NCI-H1092 (cell line): ENCODE data around the gene EIF1.
"Not testable (repeated sequence)": the region's sequence is repeated elsewhere in the genome, so short reads cannot be mapped to it uniquely, and the experiment has no call there.

Source experiments
- DNase-seq: peaks from one replicate; lab custom pipeline; 2025; lab: John Stamatoyannopoulos, UW

EIF1 gene

DNA sequence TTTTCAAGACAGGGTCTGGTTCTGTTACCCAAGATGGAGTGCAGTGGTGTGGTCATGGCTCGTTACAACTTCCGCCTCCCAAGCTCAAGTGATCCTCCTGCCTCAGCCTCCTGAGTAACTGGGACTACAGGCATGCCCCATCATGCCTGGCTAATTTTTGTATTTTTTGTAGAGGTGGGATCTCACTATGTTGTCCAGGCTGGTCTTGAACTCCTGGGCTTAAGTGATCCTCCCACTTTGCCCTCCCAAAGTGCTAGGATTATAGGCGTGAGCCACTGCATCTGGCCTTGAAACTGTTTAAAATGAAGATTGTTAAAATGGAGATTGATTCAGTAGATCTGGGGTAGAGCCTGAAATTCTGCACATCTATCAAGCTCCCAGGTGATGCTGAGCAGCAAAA, 12.2 kb downstream of the EIF1 start:
- DNase-seq = not testable (repeated sequence)

DNA sequence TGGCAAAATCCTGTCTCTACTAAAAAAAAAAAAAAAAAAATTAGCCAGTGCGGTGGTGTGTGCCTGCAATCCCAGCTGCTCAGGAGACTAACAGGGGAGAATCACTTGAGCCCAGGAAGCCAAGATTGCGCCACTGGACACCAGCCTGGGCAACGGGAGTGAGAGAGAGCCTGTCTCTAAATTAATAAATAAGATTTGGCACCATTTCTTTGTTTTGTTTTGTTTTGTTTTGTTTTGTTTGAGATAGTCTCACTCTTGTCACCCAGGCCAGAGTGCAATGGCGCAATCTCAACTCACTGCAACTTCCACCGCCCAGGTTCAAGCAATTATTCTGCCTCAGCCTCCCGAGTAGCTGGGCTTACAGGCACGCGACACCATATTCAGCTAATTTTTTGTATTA, 14.0 kb downstream of the EIF1 start:
- no peak for DNase-seq

DNA sequence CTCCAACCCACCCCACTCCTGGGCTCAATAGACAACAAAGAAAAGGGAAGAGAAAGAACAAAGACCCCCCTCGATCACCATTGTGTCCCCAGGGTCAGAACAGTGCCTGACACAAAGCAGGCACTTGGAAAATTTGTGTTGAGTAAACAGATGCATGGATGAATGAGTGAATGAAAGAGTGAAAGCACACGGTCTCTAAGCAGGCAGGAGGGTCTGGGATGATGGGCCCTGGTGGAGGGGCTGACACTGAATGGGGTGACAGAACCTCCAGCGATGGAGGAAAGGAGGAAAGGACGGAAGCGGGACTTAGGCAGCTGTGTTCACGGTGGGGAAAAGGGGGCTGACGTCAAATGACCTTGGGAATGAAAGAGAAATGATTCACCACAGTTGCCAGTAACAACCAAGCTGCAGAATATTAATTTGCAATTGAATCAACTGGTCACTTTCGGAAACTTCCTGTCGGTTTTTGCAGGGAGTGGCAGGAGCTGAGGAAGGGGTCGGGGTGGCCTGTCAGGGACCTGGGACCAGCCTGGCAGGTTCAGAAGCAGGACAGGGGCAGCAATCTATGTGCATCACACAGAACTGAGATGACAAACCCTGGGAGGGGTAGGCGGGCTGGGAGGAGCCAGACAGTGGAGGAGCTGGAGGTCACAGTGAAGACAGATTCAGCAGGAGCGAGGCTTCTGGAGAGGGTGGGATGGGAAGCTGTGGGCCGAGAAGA, 16.7 kb downstream of the EIF1 start:
- no peak for DNase-seq

DNA sequence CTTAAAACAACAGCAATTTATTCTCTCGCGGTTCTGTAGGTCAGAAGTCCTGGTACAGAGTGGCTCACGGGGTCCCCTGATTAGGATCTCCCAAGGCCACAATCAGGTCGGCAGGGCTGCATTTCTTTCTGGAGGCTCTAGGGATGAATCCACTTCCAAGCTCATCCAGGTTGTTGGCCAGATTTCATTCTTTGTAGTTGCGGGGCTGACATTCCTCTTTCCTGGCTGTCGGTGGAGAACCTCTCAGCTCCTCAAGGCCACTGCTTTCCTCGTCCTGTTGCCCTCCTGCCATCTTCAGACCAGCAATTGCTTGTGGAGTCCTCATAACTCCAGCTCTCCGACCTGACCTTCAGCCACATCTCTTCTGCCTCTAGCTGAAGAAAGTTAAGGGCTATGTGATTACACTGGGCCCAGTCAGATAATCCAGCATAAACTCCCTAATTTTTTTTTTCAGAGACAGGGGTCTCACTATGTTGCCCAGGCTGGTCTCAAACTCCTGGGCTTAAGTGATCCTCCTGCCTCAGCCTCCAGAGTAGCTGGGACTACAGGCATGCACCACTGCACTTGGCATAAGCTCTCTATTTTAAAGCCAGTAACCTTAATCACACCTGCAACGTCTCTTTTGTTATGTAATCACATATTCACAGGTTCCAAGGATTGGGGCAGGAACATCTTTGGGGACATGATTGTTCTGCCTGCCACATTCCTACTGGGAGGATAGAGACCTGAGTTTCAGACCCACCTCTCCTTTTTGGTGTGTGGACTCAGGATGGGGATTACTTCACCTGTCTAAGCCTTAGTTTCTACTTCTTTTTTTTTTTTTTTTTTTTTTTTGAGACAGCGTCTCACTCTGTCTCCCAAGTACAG, 19.4 kb downstream of the EIF1 start:
- DNase-seq = no peak

DNA sequence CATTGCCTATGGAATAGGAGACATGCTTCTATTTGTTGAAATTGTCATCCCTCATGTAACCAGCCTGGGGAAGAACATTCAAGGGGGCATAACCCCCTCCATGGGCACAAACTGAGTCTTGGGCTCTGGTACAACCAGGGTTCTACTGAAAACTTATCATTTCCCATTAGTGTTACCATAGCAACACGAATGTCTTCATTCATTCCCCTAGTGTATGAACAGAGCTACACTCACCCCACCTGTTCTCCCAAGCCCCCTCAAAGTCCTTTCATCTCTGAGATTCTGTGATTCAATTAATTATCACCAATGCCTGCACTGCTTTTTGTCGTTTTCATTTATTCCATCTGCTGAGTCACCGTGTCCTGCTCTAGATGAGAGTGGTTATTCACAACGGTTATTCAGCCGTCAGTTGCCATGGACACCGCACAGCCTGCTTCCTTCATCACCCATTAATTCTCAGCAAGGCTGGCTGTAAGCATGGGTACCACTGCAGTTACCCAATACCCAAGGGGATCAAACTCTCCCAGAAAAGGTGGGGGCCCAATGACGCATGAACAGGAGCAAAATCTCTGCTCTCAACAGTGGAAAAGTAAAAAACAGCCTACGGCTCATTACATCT, 21.9 kb downstream of the EIF1 start:
- DNase-seq = peak; percentile 26

DNA sequence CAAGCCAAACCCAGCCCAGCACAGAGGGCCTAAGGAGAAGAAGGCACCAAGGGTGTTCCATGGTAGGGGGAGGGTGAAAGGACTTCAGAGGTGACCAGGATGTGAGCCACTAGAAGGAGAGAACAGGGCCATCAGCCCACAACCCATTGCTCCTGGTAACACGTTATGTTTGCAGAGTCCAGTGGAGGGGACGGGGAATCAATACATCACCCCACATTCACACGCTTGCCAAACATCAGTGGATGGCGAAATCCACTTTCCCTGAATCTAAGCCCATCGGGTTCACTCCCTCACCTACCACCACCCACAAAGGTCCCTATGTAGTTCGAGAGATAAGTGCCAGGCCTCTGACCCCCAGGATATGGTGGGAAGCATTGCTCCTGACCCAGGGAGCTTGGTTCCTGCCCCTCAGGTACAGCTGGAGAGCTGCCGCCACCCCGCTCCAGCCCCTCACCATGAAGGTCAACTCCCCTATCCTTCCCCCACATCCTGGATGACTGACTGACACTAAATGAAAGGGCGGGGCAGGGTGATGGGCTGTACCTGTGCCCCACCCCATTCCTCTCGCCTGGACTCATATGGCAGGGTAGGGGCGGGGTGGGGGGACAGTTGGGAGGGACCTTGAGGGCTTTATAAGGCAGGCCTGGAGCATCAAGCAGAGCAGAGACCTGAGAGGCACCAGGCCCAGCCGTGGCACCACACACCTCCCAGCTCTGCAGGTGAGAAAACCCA, 23.1 kb downstream of the EIF1 start, which contains the start of gene GAST:
Gene GAST, plus strand, starts transcription at position 663 of the 732 bp plus-strand sequence. CDS start 3,106 bp downstream, outside the sequence.
- no peak for DNase-seq

DNA sequence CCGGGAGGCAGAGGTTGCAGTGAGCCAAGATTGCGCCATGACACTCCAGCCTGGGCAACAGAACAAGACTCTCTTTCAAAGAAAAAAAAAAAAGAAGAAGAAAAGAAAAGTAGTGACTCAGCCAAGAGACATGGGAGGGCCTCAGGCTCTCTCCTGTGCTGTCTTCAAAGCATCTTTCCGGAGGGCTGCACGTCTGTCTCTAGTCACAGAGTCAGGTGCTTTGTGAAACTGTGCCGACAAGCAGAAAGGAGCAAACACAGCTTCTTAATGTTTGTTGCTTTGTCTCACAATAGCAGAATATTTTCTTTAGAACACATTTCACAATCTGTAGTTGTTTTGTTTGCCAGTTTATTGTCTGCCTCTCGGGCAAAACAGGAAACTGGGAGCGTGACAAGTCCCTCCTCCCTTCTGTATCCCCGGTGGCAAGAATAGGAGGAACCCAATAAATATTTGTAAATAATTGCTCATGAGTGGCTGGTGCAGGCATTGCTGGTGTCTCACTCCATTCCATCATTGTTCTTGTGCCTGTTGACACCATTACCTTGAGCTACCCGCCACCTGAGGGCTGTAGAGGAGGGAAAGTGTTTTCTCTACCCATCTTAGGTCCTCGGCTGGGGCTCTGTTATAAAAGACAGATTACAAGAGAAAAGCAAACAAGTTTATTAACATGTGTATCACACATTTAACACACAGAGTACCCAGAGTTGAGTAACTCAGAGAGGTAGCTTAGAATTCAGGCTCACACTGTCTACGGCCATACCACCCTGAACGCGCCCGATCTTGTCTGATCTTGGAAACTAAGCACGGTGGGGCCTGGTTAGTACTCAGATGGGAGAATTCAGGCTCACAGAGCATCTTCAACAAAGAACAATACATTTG, 29.0 kb downstream of the EIF1 start:
- no peak for DNase-seq

DNA sequence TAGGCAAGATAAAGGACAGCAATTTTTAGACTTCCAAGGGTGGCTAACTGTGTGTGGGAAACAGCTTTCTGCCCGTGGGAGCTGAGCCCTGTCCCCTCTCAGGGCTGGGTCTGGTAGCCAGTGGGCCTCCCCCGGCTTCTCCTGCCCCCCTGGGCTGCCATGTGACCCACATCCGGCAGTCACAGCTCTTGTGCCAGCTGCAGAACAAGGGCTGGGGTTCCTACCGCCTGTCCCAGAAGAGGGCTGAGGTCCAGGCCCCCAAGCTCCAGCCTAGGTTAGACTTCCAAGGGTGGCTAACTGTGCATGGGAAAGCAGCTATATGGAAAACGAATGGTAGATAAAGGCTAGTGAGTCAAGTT, 29.6 kb downstream of the EIF1 start:
- DNase-seq = no peak

DNA sequence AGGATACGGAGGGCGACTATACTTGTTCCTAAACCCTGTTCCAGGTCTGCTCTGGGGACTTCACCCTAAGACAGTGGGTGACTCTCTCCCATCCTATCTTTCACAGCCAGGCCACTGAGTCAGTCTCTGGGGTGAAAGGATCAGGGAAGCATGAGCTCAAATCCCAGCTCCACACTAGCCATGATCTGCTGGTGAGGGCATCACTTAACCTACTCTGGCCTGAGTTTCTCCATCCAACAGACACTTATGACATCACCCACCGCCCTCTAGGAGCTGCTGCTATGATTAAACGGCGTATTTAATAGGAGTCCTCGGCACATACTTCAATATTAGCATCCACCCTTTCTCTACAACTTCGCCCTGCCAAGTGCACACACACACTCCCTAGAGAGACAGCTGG, 33.5 kb downstream of the EIF1 start:
- no peak for DNase-seq

DNA sequence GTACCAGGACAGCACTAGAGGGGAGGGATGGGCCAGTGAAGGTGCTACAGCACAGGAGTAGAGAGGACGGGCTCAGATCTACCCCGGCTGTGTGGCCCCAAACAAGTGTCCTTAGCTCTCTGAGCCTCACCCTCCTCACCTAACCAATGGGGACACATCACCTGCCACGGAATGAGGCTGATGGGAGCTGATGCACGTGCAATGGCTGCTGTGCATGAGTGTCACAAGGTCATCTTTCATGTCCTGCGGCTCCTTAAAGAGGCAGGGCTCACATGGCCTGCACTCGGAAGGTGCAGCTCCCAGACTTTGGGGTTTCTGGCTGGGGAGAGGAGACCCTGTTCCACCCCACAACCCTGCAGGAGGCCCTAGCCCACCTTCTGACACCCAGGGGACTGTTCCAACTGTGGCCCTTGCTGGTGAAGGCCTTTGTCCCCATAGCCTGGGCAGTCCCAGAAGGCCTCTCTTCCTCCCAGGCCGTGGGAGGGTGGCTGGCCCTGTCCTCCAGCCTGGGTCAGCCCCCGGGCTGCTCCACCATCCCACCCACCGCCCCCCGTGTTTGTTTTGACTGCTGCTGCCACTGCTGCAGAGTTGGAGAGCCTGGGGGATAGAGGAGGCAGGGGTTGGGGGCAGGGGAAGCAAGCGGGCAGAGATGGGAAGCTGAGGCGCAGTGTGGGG, 35.3 kb downstream of the EIF1 start:
- DNase-seq = no peak

DNA sequence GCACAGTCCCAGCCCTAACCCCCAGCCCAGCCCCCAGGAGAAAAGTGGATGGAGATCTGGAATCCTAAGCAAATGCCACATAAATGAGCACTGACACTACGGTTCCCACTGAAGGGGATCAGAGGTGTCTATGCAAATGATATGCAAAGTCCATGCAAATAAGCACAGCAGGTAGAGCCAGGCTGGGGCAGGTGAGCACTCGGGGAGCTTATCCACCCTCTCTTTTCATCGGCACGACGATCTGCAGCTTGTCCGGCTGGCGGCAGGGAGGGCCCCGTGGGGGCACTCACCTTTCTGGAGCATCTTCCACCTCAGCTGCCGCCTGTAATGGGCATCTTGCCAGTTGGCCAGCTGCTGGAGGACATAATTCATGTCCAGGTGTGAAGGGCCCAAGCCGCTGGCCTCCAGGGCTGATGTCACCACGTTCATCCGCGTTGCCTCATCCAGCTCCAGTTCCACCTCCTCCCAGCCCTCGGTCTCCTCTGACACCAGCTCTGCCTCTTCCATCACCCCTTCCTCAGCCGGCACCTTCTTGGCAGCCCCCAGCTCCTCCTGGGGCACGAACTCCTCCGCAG, 35.9 kb downstream of the EIF1 start:
- DNase-seq = peak; percentile 46

DNA sequence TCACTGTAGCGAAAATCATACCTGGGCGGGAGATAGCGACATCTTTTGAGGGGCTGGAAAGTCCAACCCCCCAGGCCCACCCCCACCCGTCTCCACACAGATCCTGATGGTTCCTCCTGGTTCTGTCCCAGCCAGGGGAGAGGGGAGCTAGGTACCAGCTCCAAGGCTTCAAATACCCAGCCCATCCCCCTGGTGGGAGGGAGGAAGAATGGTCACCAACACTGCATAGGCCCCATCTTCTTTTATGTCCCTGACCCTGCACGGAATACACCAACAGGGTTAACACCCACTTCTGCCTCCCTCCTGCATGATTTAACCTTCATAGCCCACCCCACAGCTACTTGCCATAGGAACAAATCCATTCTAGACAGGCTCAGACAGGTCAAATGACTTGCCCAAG, 36.4 kb downstream of the EIF1 start:
- DNase-seq = no peak

DNA sequence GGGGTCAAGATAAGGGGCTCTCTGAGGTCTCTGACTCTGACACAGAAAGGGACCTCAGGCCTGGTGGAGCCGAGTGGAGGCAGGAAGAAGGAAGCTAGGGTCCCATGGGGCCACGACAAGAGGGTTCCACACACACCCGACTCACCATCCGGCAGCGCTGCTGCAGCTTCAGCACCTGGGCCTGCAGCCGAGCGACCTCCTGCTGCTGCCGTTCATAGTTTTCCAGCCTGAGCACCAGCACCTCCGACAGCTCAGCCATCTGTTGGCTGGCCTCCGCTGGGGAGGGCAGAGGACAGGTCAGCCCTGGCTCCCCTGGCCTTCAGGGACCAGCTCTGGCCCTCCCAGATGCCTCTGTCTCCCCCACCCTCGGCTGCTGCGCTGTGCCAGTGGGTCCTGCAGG, 39.4 kb downstream of the EIF1 start:
- no peak for DNase-seq

DNA sequence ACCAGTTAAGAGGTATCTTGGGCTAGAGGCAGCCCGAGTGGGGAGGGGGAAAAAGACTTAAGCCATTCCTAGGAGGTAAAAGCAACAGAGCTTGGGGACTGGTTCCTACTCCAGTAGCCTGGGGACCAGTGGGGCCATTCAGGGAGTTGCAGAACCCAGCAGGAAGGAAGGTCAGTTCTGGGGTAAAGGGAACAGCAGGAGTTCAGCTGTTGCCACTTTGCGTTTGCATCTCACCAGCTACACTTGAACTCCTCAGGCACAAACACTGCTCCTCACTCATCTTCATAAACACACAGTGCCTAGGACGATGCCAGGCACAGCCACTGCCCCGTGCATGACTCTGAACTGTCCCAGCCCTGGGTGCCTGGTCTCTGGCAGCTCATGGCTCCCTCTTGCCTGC, 41.8 kb downstream of the EIF1 start:
- no peak for DNase-seq

DNA sequence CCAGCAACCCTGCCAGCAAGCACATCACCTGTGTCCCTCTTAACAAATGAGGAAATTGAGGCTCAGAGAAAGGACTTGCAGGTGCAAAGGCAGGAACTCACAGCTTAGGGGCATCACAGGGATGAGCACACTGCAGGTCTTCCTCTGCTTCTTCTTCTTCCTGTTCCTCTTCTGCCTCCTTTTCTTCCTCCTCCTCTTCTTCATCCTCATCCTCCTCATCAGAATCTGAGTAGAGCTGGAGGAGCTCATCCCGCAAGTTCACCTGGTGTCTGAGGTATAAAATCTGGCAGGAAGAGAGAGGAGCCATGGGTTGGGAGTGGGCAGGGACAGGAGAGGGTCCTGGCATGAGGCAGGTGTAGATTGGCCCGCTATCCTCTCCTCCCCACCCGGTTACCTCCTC, 43.2 kb downstream of the EIF1 start:
- DNase-seq = no peak

DNA sequence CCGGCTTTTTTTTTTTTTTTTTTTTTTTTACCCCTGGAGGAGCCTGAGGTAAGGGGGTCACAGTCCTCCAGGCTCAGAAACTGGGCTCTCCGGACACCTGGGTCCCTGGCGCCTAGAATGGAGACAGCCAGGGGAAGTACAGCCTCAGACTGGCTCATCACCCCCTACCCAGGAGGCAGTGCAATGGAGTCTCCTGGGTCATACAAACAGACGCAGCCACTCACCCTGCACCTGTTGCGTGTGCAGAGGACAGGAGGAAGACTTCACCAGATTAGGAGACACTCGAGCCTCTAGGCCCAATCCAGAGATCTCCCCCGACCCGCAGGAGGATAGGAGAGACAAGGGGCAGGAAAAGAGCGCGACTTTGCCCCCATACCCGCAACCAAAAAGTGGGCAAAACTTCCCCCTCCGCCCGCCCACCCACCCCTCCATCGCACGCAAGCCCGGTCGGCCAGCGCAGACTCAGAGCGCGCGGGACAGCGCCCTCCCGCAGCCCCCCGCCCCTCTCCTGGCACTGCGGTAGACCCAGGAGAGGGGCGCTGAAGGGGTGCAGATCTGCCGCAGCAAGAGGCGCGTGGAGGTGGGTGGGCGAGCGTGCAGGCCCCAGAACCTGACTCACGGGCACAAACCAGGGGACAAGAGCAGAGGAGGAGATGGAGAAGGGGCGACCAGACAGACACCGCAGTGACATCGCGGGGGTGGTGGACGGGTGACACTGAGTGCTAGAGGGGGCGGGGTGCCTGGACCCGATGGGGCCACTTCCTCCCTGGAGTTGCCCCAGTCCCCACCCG, 44.9 kb downstream of the EIF1 start:
- DNase-seq = no peak

DNA sequence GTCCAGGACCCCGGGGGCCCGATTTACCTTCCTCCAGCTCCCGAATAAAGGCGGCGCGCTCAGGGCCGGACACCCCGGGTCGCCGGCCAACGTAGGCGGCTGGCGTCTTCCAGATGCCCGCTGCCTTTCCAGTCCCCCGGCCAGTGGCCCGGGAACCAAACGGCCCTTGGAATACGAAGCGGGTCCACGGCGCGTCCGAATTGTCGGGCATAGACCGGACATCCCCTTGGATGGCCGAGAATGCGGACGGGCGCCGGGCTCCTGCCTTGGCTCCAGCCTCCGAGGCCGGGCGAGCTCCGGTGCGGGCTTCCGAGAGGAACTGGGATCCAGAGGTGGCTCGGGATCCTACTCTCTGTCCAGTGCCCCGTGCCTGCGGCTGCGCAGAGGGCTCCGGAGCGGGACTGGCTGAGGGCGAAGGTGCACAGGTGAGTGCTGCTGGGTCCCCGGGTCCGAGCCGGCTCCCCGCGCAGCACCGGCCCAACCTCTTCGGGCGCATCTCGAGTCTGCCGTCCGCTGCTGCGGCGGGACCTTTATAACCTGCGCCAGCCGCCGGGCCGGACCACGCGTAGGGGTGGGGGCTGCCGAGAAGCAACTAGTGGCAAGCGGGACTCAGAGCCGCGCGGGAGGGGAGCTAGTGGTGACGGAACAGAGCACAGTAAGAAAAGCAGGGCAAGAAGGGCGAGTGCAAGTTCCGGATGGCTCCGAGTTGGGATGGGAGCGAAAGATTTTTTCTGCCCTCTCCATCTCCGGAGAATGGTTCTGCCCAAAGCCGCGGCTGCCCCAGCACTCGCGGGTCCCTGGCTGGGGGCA, 45.7 kb downstream of the EIF1 start, which contains the start of gene HAP1:
Gene HAP1, minus strand, starts transcription at position 505 of the 810 bp plus-strand sequence. Its CDS starts 9 bp downstream, at position 496.
- no peak for DNase-seq

DNA sequence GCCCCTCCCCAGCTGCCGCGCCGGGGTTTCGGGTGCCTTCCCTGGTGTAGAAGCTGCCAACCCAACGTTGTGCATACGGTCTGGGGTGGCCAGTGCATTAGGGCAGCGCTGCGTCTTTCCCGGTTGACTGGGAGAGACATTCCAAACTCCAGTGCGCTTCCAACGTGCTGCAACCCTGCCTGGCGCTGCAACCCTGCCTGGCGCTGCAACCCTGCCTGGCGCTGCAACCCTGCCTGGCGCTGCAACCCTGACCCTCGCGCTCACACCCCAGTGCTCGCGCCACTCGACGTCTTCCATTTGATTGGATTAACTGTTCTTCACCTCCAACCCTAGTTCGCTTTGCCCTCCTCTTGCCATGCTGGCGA, 46.2 kb downstream of the EIF1 start:
- DNase-seq = no peak

DNA sequence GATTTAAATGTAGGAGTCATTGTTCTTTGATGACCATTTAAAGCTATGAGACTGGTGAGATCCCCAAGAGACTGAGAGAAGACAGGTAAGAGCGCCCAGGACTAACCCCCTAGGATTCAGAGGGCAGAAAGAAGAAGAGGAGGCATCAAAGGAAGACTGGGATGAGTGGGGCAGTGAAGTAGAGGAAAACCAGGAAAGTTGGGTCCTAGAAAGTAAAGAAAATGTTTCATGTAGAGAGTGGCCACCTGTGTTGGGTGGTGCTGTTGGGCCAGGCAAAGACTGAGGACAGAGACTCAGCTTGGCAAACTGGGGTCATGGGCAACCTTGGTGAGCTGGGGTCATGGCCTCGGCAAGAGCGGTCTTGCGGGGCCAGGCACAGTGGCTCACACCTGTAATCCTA, 47.1 kb downstream of the EIF1 start:
- DNase-seq = no peak
